ENCODE results near the gene HNRNPDL.

Gene HNRNPDL

DNA sequence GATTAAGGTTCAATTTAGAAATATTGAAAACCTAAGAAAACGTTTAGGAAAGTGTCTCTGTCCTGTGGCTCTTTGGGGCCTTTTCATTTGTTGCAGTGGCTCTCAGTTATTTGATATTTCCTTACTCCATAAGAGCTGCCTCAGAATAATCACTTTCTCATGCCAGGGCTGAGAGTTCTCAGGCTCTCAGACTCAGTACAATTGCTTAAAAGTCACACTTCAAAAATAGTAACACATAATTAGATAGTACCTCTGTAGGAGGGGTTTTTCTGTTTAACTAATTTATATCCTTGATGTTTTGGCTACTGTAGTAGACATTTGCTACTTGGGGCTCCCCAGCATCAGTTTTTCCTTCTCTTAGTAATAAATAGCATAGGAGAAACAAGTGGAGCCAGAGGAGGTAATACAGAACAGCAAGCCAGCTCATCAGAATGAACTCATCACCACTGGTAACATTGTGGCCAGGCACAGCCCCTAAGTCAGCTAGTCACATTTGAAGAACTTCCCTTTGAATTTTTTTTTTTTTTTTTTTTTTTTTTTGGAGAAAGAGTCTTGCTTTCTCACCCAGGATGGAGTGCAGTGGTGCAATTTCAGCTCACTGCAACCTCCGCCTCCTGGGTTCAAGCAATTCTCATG is 48.5 kb downstream of the HNRNPDL start:
- DNase-seq = no peak

DNA sequence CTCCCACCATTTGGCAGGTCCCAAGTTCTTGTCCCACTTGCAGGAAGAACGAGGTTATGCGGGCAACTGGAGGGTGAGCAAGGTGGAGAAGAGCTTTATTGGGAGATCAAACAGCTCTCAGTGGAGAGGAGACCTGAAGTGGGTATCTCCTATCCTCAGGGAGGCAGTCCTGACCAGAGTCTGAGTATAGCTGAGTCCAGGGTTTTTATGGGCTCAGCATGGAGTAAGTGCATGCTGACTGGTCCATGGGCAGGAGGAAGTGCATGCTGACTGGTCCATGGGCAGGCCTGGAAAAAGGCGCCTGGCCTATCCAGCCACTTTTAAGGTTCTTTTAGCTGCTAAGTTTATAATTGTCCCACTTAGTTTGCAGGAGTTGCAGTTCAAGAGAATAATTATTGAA is 49.0 kb downstream of the HNRNPDL start:
- DNase-seq = no peak

DNA sequence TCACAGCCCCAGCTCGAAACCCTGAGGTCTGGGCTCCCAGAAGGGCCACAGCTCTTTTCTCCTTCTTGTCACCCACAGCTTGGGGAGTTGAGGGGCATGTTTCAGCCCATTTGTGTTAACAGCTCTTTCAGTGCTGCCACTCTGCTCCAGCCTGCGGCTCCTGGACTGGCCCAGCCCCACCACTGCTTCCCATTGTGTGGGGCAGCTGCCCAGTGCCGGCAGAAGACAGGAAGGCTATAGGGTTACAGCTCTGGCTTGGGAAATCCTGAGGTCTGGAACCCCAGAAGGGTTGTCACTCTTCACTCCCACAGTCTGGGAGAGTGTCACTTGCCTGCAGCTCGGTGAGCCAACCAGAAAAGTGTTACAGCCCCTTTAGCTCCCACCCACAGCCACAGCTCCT is 49.4 kb downstream of the HNRNPDL start:
- no peak for DNase-seq

DNA sequence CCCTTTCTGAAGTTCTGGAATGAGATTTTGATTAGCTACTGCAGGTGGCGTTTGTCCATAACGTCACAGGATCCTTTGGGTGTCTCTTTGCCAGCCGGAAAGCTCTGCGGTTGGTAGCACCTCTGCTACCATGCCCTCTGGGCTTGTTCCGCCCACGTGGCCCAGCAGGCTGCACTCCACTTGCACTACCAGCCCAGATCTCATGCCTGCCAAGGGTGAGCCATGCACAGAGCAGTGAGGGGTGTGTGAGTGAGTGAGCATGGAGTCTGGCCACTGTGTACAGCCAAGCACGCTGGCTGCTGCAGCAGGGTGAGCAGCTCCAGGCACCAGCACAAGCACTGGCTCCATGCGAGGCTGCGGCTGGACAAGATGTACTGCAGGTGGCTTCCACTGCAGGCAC is 49.9 kb downstream of the HNRNPDL start:
- no peak for DNase-seq

DNA sequence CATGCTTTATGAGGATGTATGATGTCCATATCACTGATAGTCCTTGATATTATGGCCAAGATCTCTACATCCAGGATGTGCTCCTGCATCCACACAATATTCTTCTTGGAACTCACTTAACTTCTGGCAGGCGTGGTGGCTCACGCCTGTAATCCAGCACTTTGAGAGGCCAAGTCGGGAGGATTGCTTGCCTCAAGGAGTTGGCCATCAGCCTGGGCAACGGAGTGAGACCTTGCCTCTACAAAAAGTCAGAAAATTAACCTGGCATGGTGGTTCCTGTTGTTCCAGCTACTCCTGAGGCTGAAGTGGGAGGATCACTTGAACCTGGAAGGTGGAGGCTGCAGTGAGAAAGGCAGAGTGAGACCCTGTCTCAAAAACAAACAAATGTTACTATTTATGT is 54.2 kb downstream of the HNRNPDL start:
- no peak for DNase-seq

DNA sequence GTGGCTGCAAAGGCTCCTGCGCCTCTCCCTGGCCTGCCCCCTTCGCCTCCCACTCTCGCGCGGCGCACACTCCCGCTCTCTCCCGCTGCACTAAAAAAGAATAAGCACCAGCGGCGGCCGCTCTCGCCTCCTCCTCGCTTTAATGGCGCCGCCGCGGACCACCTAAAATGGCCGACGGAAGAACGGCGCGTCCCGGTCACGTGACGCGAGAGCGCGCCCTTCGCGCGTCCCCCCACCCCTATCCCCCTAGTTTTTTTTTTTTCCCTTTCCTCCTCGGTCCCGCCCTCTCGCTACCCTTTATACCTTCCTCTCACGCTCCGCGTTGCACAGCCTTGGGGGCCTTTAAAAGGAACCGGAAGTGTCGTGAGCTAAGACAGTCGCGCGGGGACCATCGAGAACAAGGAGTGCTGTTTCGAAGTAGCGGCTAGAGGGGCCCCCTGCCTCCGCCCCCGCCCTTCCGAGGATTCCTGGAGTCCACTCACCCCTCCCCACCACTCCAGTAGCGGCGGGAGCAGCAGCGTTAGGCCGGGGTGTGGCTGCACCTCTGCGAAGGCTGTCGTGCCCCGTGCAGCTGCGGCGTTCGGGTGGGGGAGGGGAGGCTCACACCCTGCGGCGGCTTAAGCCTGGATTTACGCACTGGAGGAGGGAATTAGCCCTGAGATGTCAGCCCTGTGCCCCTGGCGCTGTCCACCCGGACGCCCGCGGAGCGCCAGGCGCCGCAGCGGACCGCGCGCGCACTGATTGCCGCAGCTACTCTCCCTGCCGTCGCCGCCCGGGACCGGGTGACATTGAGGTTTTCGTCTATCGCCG is 56.2 kb downstream of the HNRNPDL start, which contains the start of gene HNRNPD:
TSS of gene HNRNPD (minus strand) at position 176 of the 810 bp plus-strand sequence. CDS start 313 bp downstream, outside the sequence.
- DNase-seq = peak; percentile 97

DNA sequence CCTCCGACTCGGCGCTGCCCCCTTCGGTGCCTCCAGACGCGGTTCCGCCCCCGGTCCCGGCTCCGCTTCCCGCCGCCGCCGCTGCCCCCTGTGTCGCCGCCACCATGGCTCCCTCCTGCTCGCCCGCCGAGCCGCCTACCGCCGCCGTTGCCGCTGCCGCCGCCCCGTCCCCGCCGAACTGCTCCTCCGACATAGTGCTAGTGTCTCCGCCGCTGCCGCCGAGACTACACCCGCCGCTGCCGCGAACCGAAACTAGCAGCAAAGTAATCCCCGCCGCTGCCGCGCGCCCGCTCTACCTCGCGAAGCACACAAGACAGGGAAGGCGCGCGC is 56.8 kb downstream of the HNRNPDL start:
- no peak for DNase-seq

Measured in activated CD4-positive, alpha-beta T cell treated with anti-CD3 and anti-CD28 coated beads for 48 hours (primary cell).